Transverse colon (tissue), 4 donors: Measurements from ENCODE around the gene FILIP1L. TPM values are rescaled to one million over a fixed set of nuclear protein-coding genes. Genes with fewer than 3 reads are reported as not detected.
A peak's percentile ranks its signal among the peaks of the same experiment; 100 is the strongest.

Experiments
- DNase-seq: peaks from one replicate; pipeline ENCODE4 v3.0.0-alpha.2; 2019
- H3K27ac ChIP-seq, 4 donors: fragments of 200-600 bp; sonication (generic); 2 replicates each; pipeline ENCODE4 v1.5.1; 2016 to 2018; ENCODE audit warnings: inconsistent platforms in 4 of 4
- H3K27me3 ChIP-seq: fragments of 200-600 bp; sonication (generic); 2 replicates; pipeline ENCODE4 v1.5.1; 2017; ENCODE audit warnings: inconsistent platforms
- H3K36me3 ChIP-seq, 4 donors: fragments of 200-600 bp; sonication (generic); 2 replicates each; pipeline ENCODE4 v1.5.1; 2017 to 2019; ENCODE audit warnings: inconsistent platforms in 4 of 4
- H3K4me1 ChIP-seq, 4 donors: fragments of 200-600 bp; sonication (generic); 2 replicates each; pipeline ENCODE4 v1.5.1; 2017 to 2020; ENCODE audit warnings: inconsistent platforms in 4 of 4
- H3K4me3 ChIP-seq, 4 donors: fragments of 200-600 bp; sonication (generic); 1 replicate in 1 of 4; 2 replicates in 3 of 4; pipeline versions ENCODE4 v1.5.1 to v1.6.1; 2017 to 2019; ENCODE audit warnings: inconsistent platforms in 4 of 4
- H3K9me3 ChIP-seq, 2 donors: fragments of 200-600 bp; sonication (generic); 2 replicates each; pipeline ENCODE4 v1.5.1; 2017 to 2019; ENCODE audit warnings: inconsistent platforms in 2 of 2
- CTCF ChIP-seq, 5 experiments: fragments of 200-600 bp in 3 of 5; fragments of 450-650 bp in 2 of 5; sonication (generic) in 3 of 5; IDR thresholded peaks; 1 replicate in 2 of 5; 2 replicates in 3 of 5; pipeline ENCODE4 v1.5.1; 2016 to 2017; ENCODE audit warnings: antibody characterized with exemption in 5 of 5, inconsistent platforms in 3 of 5, mild to moderate bottlenecking in 2 of 5, moderate library complexity in 1 of 5
- EP300 ChIP-seq: sonication (generic); formaldehyde crosslinking; IDR thresholded peaks from one replicate; pipeline ENCODE4 v1.6.1; 2017; ENCODE audit warnings: antibody characterized with exemption, low read depth
- POLR2A ChIP-seq: fragments of 450-650 bp; IDR thresholded peaks from one replicate; pipeline ENCODE4 v1.6.1; 2016; ENCODE audit warnings: antibody characterized with exemption, mild to moderate bottlenecking, moderate library complexity
- POLR2AphosphoS5 ChIP-seq, 3 donors: sonication (generic); formaldehyde crosslinking; IDR thresholded peaks; one replicate each; pipeline ENCODE4 v1.6.1; 2016; ENCODE audit warnings: antibody characterized with exemption in 3 of 3
- whole genome bisulfite sequencing, 2 donors: methylation state at CpG; one replicate each; pipeline ENCODE4 v1.1.5; 2018; ENCODE audit warnings: low coverage in 1 of 2; 5-methylcytosine and 5-hydroxymethylcytosine counted together
- in situ Hi-C, 4 donors: fragments of 200-750 bp; cut with MboI; loops; one replicate each; pipeline versions ENCODE4 v1.15.0 to v1.15.1; 2017; ENCODE audit warnings: low sequenced_read_pairs in 3 of 4, low pct_ligation_motif_present in 1 of 4, low pct_unique_long_range_greater_than_20kb in 1 of 4
- intact Hi-C: fragments of 100-400 bp; cut with DNase I; formaldehyde crosslinking; loops from one replicate; pipeline ENCODE4 v1.15.1; 2023; ENCODE audit warnings: low total_unique reads
- total RNA-seq, 4 donors: library from RNA; depleted of rRNA; stranded (reverse); fragments of >200 nt; gene quantifications; one replicate each; pipeline ENCODE4 v1.1.0, GENCODE V29; 2016

The FILIP1L gene
- total RNA-seq, 4 donors from 2014 or later: 12.3 to 38.2 (median 26.9) TPM

GRCh38 chr3:100068826-100069225, 45.5 kb downstream of the FILIP1L start:
- H3K27ac ChIP-seq: peak overlapping the region in 1 of 4 donors; percentile 15
- in situ Hi-C loops: loop anchor here (5.0 to 25.0 kb wide), 6 partner anchors 168 to 232 kb away; partner anchors contain the start of gene TBC1D23 (in 1 of the 4)
- H3K9me3 ChIP-seq: no peaks in the 10 kb centered on the region
- no peak overlapping the region for H3K4me3 ChIP-seq
- intact Hi-C loops: loop anchor here (10.0 kb wide), 1 partner anchor 186 kb away; no protein-coding TSS in a partner anchor
- DNase-seq: peak; percentile 83
- no peaks in the 10 kb centered on the region for H3K36me3 ChIP-seq
- TF ChIP-seq EP300: no peak
- no peak for TF ChIP-seq POLR2A
- no peak for TF ChIP-seq POLR2AphosphoS5 (IDR thresholded peaks at IDR 0.05)
- TF ChIP-seq CTCF (IDR thresholded peaks at IDR 0.05): peak; percentile 65 to 77 (median 66)
- no peaks in the 10 kb centered on the region for H3K27me3 ChIP-seq
- peaks cover 0 to 41% (median 9%) of the 10 kb centered on the region in 4 donors for H3K4me1 ChIP-seq
- WGBS, 2 donors: 4 to 27% methylated on average over 4 to 5 of the region's 5 CpGs

DNA sequence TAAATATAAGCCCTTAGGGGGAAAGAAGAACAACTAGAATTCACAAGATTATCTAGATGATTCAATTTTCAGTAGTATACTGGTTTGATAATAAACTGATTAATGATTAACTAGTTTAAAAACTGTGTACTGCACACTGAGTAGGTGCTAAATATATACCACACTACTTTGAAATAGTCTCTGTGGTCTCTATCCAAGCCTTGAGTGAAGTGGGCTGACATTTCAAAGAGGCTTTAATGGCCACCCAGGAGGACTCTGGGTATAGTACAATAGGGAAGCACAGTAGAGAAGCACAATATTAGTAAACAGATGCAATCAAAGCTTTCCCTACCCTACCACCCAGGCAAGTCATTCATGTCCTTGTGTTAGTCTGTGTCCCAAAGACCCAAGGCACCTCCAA, 46.7 kb downstream of the FILIP1L start:
- Histone ChIP-seq H3K4me1 (peaks cover 0 to 34% (median 5%) of the 10 kb centered on the region in 4 donors), H3K36me3 (no peaks in the 10 kb centered on the region), H3K4me3 (no peak overlapping the region), H3K9me3 (no peaks in the 10 kb centered on the region), H3K27ac (no peak overlapping the region), H3K27me3 (no peaks in the 10 kb centered on the region)
- DNase-seq: no peak
- intact Hi-C loops (loop anchor here (10.0 kb wide), 1 partner anchor 187 kb away; no protein-coding TSS in a partner anchor), in situ Hi-C loops (loop anchor here (5.0 to 25.0 kb wide), 6 partner anchors 170 to 230 kb away; partner anchors contain the start of gene TBC1D23 (in 1 of the 4))
- TF ChIP-seq CTCF (IDR thresholded peaks at IDR 0.05): no peak
- TF ChIP-seq POLR2A: no peak
- no peak for TF ChIP-seq EP300
- TF ChIP-seq POLR2AphosphoS5 (IDR thresholded peaks at IDR 0.05): no peak

- Histone ChIP-seq H3K4me1 (peaks cover 0 to 34% (median 3%) of the 10 kb centered on the region in 4 donors), H3K9me3 (no peaks in the 10 kb centered on the region), H3K36me3 (no peaks in the 10 kb centered on the region), H3K4me3 (no peak overlapping the region), H3K27me3 (no peaks in the 10 kb centered on the region), H3K27ac (peak overlapping the region; percentile 26 to 70 (median 46))
- 71 to 73% methylated on average over 7 of the region's 7 CpGs for WGBS, 2 donors
- in situ Hi-C loops (loop anchor here (10.0 to 25.0 kb wide), 5 partner anchors 173 to 227 kb away; partner anchors contain the start of gene TBC1D23 (in 1 of the 4)), intact Hi-C loops (loop anchor here (10.0 kb wide), 1 partner anchor 191 kb away; no protein-coding TSS in a partner anchor)
- DNase-seq: no peak
- TF ChIP-seq CTCF (IDR thresholded peaks at IDR 0.05) (no peak), EP300 (no peak), POLR2A (no peak), POLR2AphosphoS5 (IDR thresholded peaks at IDR 0.05) (peak in 2 of 3 donors; percentile 11 to 23)
These were observed 50.3 kb downstream of the FILIP1L start for GRCh38 chr3:100063929-100064461.

GRCh38 chr3:100062665-100063064, 51.6 kb downstream of the FILIP1L start:
- no peak for DNase-seq
- TF ChIP-seq EP300: no peak
- no peak for TF ChIP-seq POLR2AphosphoS5 (IDR thresholded peaks at IDR 0.05)
- TF ChIP-seq CTCF (IDR thresholded peaks at IDR 0.05): no peak
- no peak for TF ChIP-seq POLR2A
- intact Hi-C loops (loop anchor here (10.0 kb wide), 1 partner anchor 192 kb away; no protein-coding TSS in a partner anchor), in situ Hi-C loops (loop anchor here (10.0 to 25.0 kb wide), 5 partner anchors 175 to 225 kb away; partner anchors contain the start of gene TBC1D23 (in 1 of the 4))
- WGBS, 2 donors: 83 to 94% methylated on average over 2 to 4 of the region's 4 CpGs
- Histone ChIP-seq H3K27ac (no peak overlapping the region), H3K36me3 (no peaks in the 10 kb centered on the region), H3K27me3 (no peaks in the 10 kb centered on the region), H3K4me1 (peaks cover 0 to 24% (median 3%) of the 10 kb centered on the region in 4 donors), H3K4me3 (no peak overlapping the region), H3K9me3 (no peaks in the 10 kb centered on the region)
